Measurements from ENCODE around the gene PLXNB1. TPM values are rescaled to one million over a fixed set of nuclear protein-coding genes. Genes with fewer than 3 reads are reported as not detected.

The PLXNB1 gene
- total RNA-seq, 2 donors from 2014 or later: 175 to 216 TPM

GRCh38 chr3:48409291-48410201 is 20.3 kb downstream of the PLXNB1 start:
- Mint-ChIP-seq H3K4me1 (no peaks in the 10 kb centered on the region), H3K27ac (no peak overlapping the region), H3K4me3 (no peak overlapping the region), H3K27me3 (ENCODE audit: insufficient read depth) (no peaks in the 10 kb centered on the region), H3K9me3 (no peaks in the 10 kb centered on the region), H3K36me3 (ENCODE audit: low read depth) (peaks cover 84% of the 10 kb centered on the region)
- 89 to 97% methylated on average over 8 to 31 of the region's 31 CpGs for WGBS, 2 experiments (ENCODE audit: insufficient coverage in 1 of 2, insufficient read length in 1 of 2)
- no peak for DNase-seq
- H3K27me3 ChIP-seq (ENCODE audit: control insufficient read depth, insufficient read depth, low read length, poor library complexity, severe bottlenecking): no peaks in the 10 kb centered on the region
- H3K9ac ChIP-seq (ENCODE audit: extremely low read depth, low read length, poor library complexity, severe bottlenecking): no peak overlapping the region
- H3K36me3 ChIP-seq (ENCODE audit: control insufficient read depth, insufficient read depth, low read length): peaks cover 81% of the 10 kb centered on the region
- H3K27ac ChIP-seq (ENCODE audit: low read depth, low read length): no peak overlapping the region
- H3K4me1 ChIP-seq (ENCODE audit: control insufficient read depth, insufficient read depth, low read length): no peaks in the 10 kb centered on the region
- H3K9me3 ChIP-seq (ENCODE audit: control insufficient read depth, low read length): no peaks in the 10 kb centered on the region
- H3K4me3 ChIP-seq (ENCODE audit: low read length): no peak overlapping the region
- TF ChIP-seq CTCF (conservative IDR thresholded peaks at IDR 0.05): no peak

GRCh38 chr3:48408823-48409281 is 21.0 kb downstream of the PLXNB1 start:
- Histone ChIP-seq H3K36me3 (ENCODE audit: control insufficient read depth, insufficient read depth, low read length) (peaks cover 79% of the 10 kb centered on the region), H3K4me3 (ENCODE audit: low read length) (no peak overlapping the region), H3K4me1 (ENCODE audit: control insufficient read depth, insufficient read depth, low read length) (no peaks in the 10 kb centered on the region), H3K9me3 (ENCODE audit: control insufficient read depth, low read length) (no peaks in the 10 kb centered on the region), H3K9ac (ENCODE audit: extremely low read depth, low read length, poor library complexity, severe bottlenecking) (no peak overlapping the region), H3K27ac (ENCODE audit: low read depth, low read length) (no peak overlapping the region), H3K27me3 (ENCODE audit: control insufficient read depth, insufficient read depth, low read length, poor library complexity, severe bottlenecking) (no peaks in the 10 kb centered on the region)
- H3K4me1 Mint-ChIP-seq: no peaks in the 10 kb centered on the region
- peak; percentile 56 for TF ChIP-seq CTCF (conservative IDR thresholded peaks at IDR 0.05)
- no peaks in the 10 kb centered on the region for H3K27me3 Mint-ChIP-seq (ENCODE audit: insufficient read depth)
- WGBS, 2 experiments (ENCODE audit: insufficient coverage in 1 of 2, insufficient read length in 1 of 2): 86 to 93% methylated on average over 1 to 4 of the region's 4 CpGs
- H3K27ac Mint-ChIP-seq: no peak overlapping the region
- no peak overlapping the region for H3K4me3 Mint-ChIP-seq
- DNase-seq: peak; percentile 71
- no peaks in the 10 kb centered on the region for H3K9me3 Mint-ChIP-seq
- H3K36me3 Mint-ChIP-seq (ENCODE audit: low read depth): peaks cover 82% of the 10 kb centered on the region

- H3K27ac ChIP-seq (ENCODE audit: low read depth, low read length): no peak overlapping the region
- DNase-seq: peak; percentile 83
- no peaks in the 10 kb centered on the region for H3K9me3 Mint-ChIP-seq
- no peaks in the 10 kb centered on the region for H3K4me1 Mint-ChIP-seq
- H3K4me3 Mint-ChIP-seq: no peak overlapping the region
- no peaks in the 10 kb centered on the region for H3K27me3 Mint-ChIP-seq (ENCODE audit: insufficient read depth)
- no peak for TF ChIP-seq CTCF (conservative IDR thresholded peaks at IDR 0.05)
- H3K27ac Mint-ChIP-seq: peak overlapping the region; percentile 61
- WGBS, 2 experiments (ENCODE audit: insufficient coverage in 1 of 2, insufficient read length in 1 of 2): 92% methylated on average over 8 of the region's 8 CpGs
- peaks cover 74% of the 10 kb centered on the region for H3K36me3 ChIP-seq (ENCODE audit: control insufficient read depth, insufficient read depth, low read length)
- no peaks in the 10 kb centered on the region for H3K27me3 ChIP-seq (ENCODE audit: control insufficient read depth, insufficient read depth, low read length, poor library complexity, severe bottlenecking)
- H3K9me3 ChIP-seq (ENCODE audit: control insufficient read depth, low read length): no peaks in the 10 kb centered on the region
- H3K4me1 ChIP-seq (ENCODE audit: control insufficient read depth, insufficient read depth, low read length): no peaks in the 10 kb centered on the region
- H3K9ac ChIP-seq (ENCODE audit: extremely low read depth, low read length, poor library complexity, severe bottlenecking): no peak overlapping the region
- no peak overlapping the region for H3K4me3 ChIP-seq (ENCODE audit: low read length)
- peaks cover 77% of the 10 kb centered on the region for H3K36me3 Mint-ChIP-seq (ENCODE audit: low read depth)
These were observed 22.3 kb downstream of the PLXNB1 start for GRCh38 chr3:48407542-48408099.

Measured in endodermal cell (in vitro differentiated cells).